Calu3 (cell line): ENCODE measurements around the gene FAS. TPM values are rescaled to one million over a fixed set of nuclear protein-coding genes. Genes with fewer than 3 reads are reported as not detected.
A peak's percentile ranks its signal among the peaks of the same experiment; 100 is the strongest.

Source experiments
- BruUV-seq: library from RNA; stranded (reverse); fragments of 400-500 nt; replicated peaks from 2 replicates; lab custom pipeline; 2021; lab: Mats Ljungman, UMichigan
- CTCF ChIA-PET: fragments of 300-600 bp; sonication (Branson Sonifier 250); formaldehyde crosslinking; loops from one replicate; lab custom pipeline; 2022; ENCODE audit warnings: antibody characterized with exemption; lab: Charles Lee
- DNase-seq: peaks from one replicate; pipeline ENCODE4 v3.0.0; 2022
- H3K27ac Mint-ChIP-seq: one replicate; pipeline ENCODE4 v1.8.0; 2022; ENCODE audit warnings: mixed read lengths; ENCODE audit not compliant: unreplicated experiment
- H3K27me3 Mint-ChIP-seq: one replicate; pipeline ENCODE4 v1.8.0; 2022; ENCODE audit warnings: mixed read lengths; ENCODE audit not compliant: unreplicated experiment
- H3K36me3 Mint-ChIP-seq: one replicate; pipeline ENCODE4 v1.8.0; 2022; ENCODE audit warnings: mild to moderate bottlenecking, moderate library complexity, mixed read lengths; ENCODE audit not compliant: insufficient read depth, unreplicated experiment
- H3K4me1 Mint-ChIP-seq: one replicate; pipeline ENCODE4 v1.8.0; 2022; ENCODE audit warnings: mild to moderate bottlenecking, low read depth, mixed read lengths; ENCODE audit not compliant: unreplicated experiment
- H3K4me3 Mint-ChIP-seq: one replicate; pipeline ENCODE4 v1.8.0; 2022; ENCODE audit warnings: mild to moderate bottlenecking, low read depth, moderate library complexity, mixed read lengths; ENCODE audit not compliant: unreplicated experiment
- H3K9me3 Mint-ChIP-seq: one replicate; pipeline ENCODE4 v1.8.0; 2022; ENCODE audit warnings: low read depth, mixed read lengths; ENCODE audit not compliant: unreplicated experiment
- CTCF ChIP-seq: fragments of 200-600 bp; IDR thresholded peaks from one replicate; pipeline ENCODE4 v1.8.0; 2022; ENCODE audit warnings: antibody characterized with exemption; ENCODE audit not compliant: unreplicated experiment
- intact Hi-C: fragments of 100-400 bp; cut with micrococcal nuclease; formaldehyde crosslinking; loops from one replicate; pipeline ENCODE4 v1.10.0; 2022; ENCODE audit not compliant: unreplicated experiment
- total RNA-seq: library from RNA; stranded (reverse); gene quantifications from 2 replicates; pipeline ENCODE4 v1.2.3, GENCODE V29; 2022

Gene FAS
- total RNA-seq, 1 experiment from 2014 or later = 3.1 TPM

- peak; percentile 33 for DNase-seq
- Mint-ChIP-seq H3K9me3 (no peaks in the 10 kb centered on the region), H3K27ac (peak overlapping the region; percentile 54), H3K36me3 (peaks cover 17% of the 10 kb centered on the region), H3K27me3 (no peaks in the 10 kb centered on the region), H3K4me3 (peak overlapping the region; percentile 92), H3K4me1 (peaks cover 17% of the 10 kb centered on the region)
- intact Hi-C loops = loop anchor here (1.0 kb wide), 1 partner anchor 56 kb away; no protein-coding TSS in a partner anchor
- BruUV-seq = no TSS peak
- CTCF ChIA-PET = interaction anchor here (0.6 to 1.7 kb wide), 3 partner anchors 57 to 401 kb away, joined by 4 to 12 read pairs (median 10); no protein-coding TSS in a partner anchor
- no peak for TF ChIP-seq CTCF
Observed at GRCh38 chr10:88991161-88991898, 732 bp downstream of the FAS start.

GRCh38 chr10:88991899-88992320 lies 1.3 kb downstream of the FAS start:
- Mint-ChIP-seq H3K27me3 (no peaks in the 10 kb centered on the region), H3K4me1 (peaks cover 17% of the 10 kb centered on the region), H3K4me3 (peak overlapping the region; percentile 92), H3K36me3 (peaks cover 17% of the 10 kb centered on the region), H3K27ac (peak overlapping the region; percentile 54), H3K9me3 (no peaks in the 10 kb centered on the region)
- CTCF ChIA-PET = interaction anchor here (0.6 kb wide), 1 partner anchor 400 kb away, joined by 4 read pairs; no protein-coding TSS in a partner anchor
- DNase-seq = no peak
- BruUV-seq = TSS peak; percentile 37
- intact Hi-C loops = loop anchor here (1.0 kb wide), 1 partner anchor 57 kb away; no protein-coding TSS in a partner anchor
- no peak for TF ChIP-seq CTCF

- intact Hi-C loops = no loop called here
- Mint-ChIP-seq H3K27ac (no peak overlapping the region), H3K4me3 (no peak overlapping the region), H3K9me3 (no peaks in the 10 kb centered on the region), H3K4me1 (peaks cover 17% of the 10 kb centered on the region), H3K27me3 (no peaks in the 10 kb centered on the region), H3K36me3 (peaks cover 17% of the 10 kb centered on the region)
- DNase-seq = no peak
- TF ChIP-seq CTCF = no peak
- CTCF ChIA-PET = no interaction called here
- BruUV-seq = no TSS peak
Observed at GRCh38 chr10:88992921-88993524, 2.4 kb downstream of the FAS start.

- H3K27me3 Mint-ChIP-seq = no peaks in the 10 kb centered on the region
- H3K4me3 Mint-ChIP-seq = no peak overlapping the region
- CTCF ChIA-PET = no interaction called here
- BruUV-seq = no TSS peak
- no peak for TF ChIP-seq CTCF
- peaks cover 15% of the 10 kb centered on the region for H3K4me1 Mint-ChIP-seq
- peaks cover 17% of the 10 kb centered on the region for H3K36me3 Mint-ChIP-seq
- DNase-seq = no peak
- intact Hi-C loops = no loop called here
- H3K9me3 Mint-ChIP-seq = no peaks in the 10 kb centered on the region
- H3K27ac Mint-ChIP-seq = no peak overlapping the region
Observed at GRCh38 chr10:88994019-88994418, 3.4 kb downstream of the FAS start.
